Measurements from ENCODE around the gene INPP5D. TPM values are rescaled to one million over a fixed set of nuclear protein-coding genes. Genes with fewer than 3 reads are reported as not detected.
A peak's percentile ranks its signal among the peaks of the same experiment; 100 is the strongest.
"Not testable (repeated sequence)": the region's sequence is repeated elsewhere in the genome, so short reads cannot be mapped to it uniquely, and the experiment has no call there.

INPP5D gene
- total RNA-seq, 1 donor from 2014 or later = 2.5 TPM

- DNase-seq = no peak
Measured at GRCh38 chr2:233032551-233033320, 27.4 kb upstream of the INPP5D start, which contains the start of gene NEU2. Gene NEU2 (plus strand): TSS chr2:233032672. CDS start chr2:233032672, 0 bp downstream.

DNA sequence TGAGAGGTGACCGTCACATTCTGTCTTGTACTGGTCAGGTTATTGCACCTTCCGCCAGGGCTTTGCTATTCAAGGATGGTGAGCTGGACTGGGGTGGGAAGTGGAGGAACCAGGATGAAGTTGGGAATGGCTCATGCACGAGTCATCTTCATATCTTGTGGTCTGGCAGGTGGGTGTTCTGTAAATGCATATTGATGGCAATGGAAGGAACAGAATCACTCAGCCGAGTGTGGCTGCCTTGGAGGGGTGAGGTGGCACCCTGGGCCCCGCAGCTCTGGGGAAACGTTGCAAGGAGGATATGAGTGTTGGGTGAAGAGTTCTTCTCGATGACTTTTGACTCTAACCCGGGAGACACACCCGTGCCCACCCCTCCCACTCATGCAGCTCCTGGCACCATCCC, 26.5 kb upstream of the INPP5D start:
- no peak for DNase-seq

DNA sequence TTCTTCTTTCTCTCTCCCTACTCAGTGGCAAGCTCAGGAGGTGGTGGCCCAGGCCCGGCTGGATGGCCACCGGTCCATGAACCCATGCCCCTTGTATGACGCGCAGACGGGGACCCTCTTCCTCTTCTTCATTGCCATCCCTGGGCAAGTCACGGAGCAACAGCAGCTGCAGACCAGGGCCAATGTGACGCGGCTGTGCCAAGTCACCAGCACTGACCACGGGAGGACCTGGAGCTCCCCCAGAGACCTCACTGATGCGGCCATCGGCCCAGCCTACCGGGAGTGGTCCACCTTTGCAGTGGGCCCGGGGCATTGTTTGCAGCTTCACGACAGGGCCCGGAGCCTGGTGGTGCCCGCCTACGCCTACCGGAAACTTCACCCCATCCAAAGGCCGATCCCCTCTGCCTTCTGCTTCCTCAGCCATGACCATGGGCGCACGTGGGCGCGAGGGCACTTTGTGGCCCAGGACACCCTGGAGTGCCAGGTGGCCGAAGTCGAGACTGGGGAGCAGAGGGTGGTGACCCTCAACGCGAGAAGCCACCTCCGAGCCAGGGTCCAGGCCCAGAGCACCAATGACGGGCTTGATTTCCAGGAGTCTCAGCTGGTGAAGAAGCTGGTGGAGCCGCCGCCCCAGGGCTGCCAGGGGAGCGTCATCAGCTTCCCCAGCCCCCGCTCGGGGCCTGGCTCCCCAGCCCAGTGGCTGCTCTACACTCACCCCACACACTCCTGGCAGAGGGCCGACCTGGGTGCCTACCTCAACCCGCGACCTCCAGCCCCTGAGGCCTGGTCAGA, 25.9 kb upstream of the INPP5D start:
- no peak for DNase-seq

DNA sequence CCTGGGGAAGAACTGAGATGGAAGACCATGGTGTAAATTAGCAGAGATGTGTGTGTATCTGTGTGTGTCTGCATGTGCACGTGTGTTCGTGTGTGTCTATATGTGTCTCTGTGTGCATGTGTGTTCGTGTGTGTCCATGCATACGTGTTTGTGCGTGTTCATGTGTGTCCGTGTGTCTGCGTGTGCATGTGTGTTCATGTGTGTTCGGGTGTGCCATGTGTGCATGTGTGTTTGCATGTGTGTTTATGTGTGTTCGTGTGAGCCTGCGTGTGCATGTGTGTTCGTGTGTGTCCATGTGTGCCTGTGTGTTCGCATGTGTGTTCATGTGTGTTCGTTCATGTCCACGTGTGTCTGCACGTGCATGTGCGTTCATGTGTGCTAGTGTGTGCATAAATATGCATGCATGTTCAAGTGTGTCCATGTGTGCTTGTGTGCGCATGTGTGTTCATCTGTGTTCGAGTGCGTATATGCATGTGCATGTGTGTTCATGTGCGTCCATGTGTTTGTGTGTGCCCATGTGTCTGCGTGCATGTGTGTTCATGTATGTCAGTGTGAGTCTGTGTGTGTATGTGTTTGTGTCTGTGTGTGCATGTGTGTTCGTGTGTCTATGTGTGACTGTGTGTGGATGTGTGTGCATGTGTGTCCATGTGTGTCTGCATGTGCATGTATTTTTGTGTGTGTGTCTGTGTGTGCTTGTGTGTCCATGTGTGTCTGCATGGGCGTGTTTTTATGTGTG, 24.5 kb upstream of the INPP5D start:
- no peak for DNase-seq

DNA sequence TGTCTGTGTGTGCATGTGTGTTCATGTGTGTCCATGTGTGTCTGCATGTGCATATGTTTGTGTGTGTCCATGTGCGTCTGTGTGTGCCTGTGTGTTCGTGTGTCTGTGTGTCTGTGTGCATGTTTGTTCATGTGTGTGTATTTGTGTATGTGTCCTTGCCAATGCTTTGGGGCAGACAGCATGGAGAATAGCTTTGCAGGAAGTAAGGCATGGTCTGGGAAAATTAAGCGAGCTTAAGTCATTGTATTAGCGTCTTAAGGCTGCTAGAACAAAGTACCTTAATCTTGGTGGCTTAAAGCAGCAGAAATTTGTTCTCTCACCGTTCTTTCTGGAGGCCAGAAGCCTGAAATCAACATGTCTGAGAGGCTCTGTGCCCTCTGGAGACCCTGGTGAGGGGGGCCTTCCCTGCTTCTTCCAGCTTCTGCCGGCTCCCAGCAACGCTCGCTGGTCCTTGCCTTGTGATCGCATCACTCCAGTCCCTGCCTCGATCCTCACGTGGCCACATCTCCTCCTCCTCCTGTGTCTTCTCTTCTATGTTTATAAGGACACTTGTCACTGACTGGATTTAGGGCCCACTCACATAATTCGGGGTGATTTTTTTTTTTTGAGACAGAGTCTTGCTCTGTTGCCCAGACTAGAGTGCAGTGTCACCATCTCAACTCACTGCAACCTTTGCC, 23.8 kb upstream of the INPP5D start:
- no peak for DNase-seq

- no peak for DNase-seq
Measured at GRCh38 chr2:233037078-233037477, 23.1 kb upstream of the INPP5D start.

- no peak for DNase-seq
Measured at GRCh38 chr2:233039212-233039845, 20.8 kb upstream of the INPP5D start.

DNA sequence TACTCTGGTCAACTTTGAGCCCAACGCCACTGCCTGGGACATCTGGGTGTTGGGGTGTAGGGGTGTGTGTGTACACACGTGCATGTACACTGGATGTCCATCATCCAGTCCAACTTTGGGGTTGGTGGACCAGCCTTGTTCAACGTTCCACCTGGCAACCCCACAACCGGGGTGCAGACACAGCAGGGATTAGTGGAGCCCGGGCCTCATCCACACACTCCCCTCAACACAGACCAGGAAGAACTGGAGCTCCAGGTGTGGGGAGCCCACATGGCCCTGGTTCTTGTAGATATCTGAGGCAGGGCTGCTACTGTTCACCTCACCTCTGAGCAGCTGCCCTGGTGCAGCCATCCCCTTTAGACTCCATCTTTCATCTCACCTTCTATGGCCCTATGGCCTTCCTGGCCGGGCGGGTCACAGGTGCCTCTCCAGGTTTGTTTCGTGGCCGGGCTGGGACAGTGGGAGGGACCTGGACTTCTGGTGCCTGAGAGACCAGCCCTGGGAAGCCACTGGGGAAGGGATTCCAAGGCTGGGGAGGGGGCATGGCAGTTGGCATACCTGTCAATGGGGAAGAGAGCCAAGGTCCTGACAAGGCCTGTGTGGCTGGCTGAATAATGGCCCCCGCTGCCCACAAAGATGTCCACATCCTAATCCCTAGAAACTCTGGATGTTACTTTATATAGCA, 20.2 kb upstream of the INPP5D start:
- DNase-seq = no peak

GRCh38 chr2:233040571-233040970, 19.6 kb upstream of the INPP5D start:
- no peak for DNase-seq

DNA sequence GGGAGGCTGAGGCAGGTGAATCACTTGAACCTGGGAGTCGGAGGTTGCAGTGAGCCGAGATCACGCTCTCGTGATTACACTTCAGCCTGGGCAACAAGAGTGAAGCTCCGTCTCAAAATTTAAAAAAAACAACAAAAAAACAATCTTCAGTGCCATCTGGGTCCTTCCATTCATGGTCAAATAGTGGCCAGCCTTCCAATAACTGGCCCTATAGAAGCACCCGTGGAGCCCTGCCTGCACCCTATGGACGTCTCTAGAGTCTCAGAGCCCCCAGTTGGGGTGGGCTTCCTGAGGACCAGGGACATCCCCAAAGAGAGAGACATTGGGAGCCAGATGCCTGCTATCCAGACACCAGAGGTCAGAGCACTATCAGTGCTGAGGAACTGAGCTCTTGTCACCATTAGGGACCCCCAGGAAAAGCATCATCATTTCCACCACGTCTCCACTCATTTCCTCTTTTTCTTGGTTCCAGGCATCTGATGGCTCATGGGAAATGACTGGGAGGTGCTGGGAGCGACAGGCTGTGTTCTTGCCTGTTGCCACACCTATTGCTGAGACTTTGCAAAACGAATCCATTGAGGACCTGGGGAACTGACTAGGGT, 18.3 kb upstream of the INPP5D start:
- DNase-seq = no peak

DNA sequence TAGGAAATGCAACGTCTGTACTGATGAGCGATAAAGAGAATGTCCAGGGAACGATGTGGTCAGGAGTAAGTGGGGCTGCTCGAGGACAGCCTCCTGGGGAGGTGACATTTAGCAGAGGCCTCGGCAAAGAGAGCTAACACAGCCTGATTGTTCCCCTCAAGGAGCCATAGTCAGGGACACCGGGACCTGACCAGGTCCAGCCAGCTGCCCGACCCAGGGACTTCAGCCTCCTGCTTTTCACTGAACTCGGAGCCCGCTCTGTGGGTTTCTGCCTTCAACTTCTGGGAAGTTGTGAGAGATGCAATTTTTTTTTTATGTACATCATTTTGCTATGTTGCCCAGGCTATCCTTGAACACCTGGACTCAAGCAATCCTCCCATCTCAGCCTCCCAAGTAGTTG, 17.6 kb upstream of the INPP5D start:
- no peak for DNase-seq

DNA sequence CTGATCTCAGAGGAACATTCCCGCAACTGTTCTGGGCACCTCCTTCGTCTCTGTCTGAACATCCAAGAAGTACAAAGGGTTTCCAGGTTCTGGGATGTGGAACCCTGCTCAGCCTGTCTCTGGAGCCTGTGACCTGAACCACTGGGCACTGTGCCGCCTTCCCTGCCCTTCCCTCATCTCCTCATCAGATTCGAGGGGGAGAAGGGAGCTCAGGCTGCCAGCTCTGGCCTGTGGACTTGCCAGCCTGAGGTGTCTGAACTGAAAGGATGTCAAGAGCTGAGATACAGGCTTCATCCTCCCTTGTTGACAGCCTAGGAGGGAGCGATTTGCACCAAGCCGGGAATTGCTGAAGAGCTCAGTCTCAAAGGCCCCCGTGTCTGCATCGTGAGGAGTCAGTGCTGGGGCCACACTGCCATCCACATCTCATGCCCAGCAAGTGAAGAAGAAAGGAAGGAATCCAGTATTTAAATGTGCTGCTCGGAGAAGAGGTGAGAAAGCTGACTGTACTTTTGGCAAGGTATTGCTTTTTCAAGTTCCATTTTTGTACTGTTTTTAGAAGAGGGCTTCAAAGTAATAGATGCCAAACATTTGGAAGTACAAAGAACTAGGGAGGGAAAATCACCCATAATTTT, 15.1 kb upstream of the INPP5D start:
- peak; percentile 38 for DNase-seq

DNA sequence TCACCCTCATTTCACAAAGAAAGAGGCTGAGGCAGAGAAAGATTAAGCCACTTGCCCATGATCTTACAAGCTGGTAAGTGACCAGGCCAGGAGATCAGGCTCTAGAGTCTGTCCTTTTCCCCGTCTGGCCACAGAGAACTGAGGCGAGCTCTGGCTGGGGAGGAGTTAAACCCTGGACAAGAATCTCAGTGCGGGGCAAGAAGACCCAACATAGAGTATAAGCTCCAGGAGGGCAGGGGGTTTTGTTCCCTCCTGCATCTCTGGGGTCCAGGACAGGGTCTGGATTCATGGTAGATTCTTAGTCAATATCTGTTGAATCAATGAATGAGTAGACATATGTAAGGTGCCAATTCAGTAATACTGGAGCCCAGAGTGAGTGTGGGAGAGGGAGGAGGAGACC, 12.9 kb upstream of the INPP5D start:
- no peak for DNase-seq

DNA sequence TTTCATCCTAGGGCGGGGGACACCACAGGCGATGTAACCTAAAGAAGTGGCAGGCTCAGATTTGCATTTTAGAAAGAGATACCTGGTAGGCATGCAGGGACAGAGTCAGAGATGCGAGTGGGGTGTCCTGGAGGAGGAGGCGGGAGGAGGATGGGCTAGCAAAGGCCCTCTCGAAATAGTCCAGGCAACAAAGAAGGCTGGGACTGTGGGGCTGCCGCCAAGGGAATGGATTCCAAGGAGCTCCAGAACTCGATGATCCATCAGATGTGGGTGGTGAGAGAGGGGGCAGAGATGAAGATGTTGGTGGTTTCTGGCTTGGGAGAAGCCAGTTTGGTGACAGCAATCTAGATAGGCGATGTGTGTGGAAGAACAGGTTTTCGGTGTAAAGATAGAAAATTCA, 12.5 kb upstream of the INPP5D start:
- peak; percentile 72 for DNase-seq

DNA sequence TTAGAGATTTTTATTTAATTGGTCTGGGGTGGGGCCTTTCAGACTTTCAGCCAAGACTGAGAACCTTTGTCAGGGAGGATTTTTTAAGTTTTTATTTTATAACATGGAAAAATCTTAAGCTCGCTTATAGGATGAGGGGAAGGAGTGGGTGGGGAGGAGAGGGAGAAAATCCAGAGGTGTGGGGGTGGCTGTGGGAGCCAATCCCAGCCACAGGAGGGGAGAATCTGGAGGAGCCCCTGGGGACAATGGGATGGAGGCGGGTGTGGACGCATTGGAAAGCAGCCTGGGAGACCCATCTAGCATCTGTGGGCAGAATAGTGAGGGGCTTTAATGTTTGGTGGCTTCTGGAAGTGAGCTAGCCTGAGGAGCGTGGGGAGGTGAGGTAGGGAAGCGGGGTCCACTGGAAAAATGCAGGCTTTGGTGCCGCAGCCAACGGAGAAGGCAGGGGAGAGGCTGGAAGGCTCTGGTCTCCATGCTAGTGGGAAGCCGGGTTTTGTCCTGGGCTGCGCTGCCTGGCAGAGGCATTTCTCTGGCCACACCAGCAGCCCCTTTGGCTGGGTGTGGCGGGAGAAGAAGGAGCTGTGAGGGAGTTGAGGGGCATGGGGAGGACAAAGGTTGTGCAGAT, 11.5 kb upstream of the INPP5D start:
- no peak for DNase-seq

- DNase-seq = no peak
Measured at GRCh38 chr2:233049194-233049761, 10.9 kb upstream of the INPP5D start.

GRCh38 chr2:233051241-233052149, 8.6 kb upstream of the INPP5D start:
- DNase-seq = no peak

- not testable (repeated sequence) for DNase-seq
Measured at GRCh38 chr2:233052517-233052916, 7.6 kb upstream of the INPP5D start.
